Suprapubic skin (tissue), 4 donors: ENCODE data around the gene MYORG. TPM values are rescaled to one million over a fixed set of nuclear protein-coding genes. Genes with fewer than 3 reads are reported as not detected.
"Not testable (repeated sequence)": the region's sequence is repeated elsewhere in the genome, so short reads cannot be mapped to it uniquely, and the experiment has no call there.

Source experiments
- DNase-seq, 2 donors: peaks; one replicate each; pipeline ENCODE4 v3.0.0-alpha.2; 2019; ENCODE audit warnings: low spot score in 2 of 2
- H3K27ac ChIP-seq: fragments of 200-600 bp; sonication (generic); one replicate; pipeline ENCODE4 v1.5.1; 2019
- H3K27me3 ChIP-seq: fragments of 200-600 bp; sonication (generic); one replicate; pipeline ENCODE4 v1.5.1; 2019
- H3K36me3 ChIP-seq: fragments of 200-600 bp; sonication (generic); one replicate; pipeline ENCODE4 v1.5.1; 2019
- H3K4me1 ChIP-seq: fragments of 200-600 bp; sonication (generic); one replicate; pipeline ENCODE4 v1.5.1; 2019
- H3K4me3 ChIP-seq: fragments of 200-600 bp; sonication (generic); one replicate; pipeline ENCODE4 v1.5.1; 2019; ENCODE audit warnings: mild to moderate bottlenecking
- H3K9me3 ChIP-seq: fragments of 200-600 bp; sonication (generic); one replicate; pipeline ENCODE4 v1.5.1; 2019
- EP300 ChIP-seq: sonication (generic); formaldehyde crosslinking; IDR thresholded peaks from one replicate; pipeline ENCODE4 v1.6.1; 2017; ENCODE audit warnings: antibody characterized with exemption
- POLR2A ChIP-seq, 2 donors: fragments of 450-650 bp; IDR thresholded peaks; one replicate each; pipeline ENCODE4 v1.6.1; 2017; ENCODE audit warnings: antibody characterized with exemption in 2 of 2, mild to moderate bottlenecking in 2 of 2, moderate library complexity in 2 of 2
- POLR2AphosphoS5 ChIP-seq, 3 donors: sonication (generic); formaldehyde crosslinking; IDR thresholded peaks; one replicate each; pipeline ENCODE4 v1.6.1; 2017; ENCODE audit warnings: antibody characterized with exemption in 3 of 3
- WGBS: methylation state at CpG from one replicate; pipeline ENCODE4 v1.1.5; 2018; 5-methylcytosine and 5-hydroxymethylcytosine counted together
- total RNA-seq, 4 donors: library from RNA; depleted of rRNA; stranded (reverse); fragments of >200 nt; gene quantifications; one replicate each; pipeline ENCODE4 v1.1.0, GENCODE V29; 2016
- TF ChIP-seq, protein P1 (sequence below), 2 donors: fragments of 200-600 bp in 1 of 2; fragments of 450-650 bp in 1 of 2; sonication (generic) in 1 of 2; IDR thresholded peaks; one replicate each; pipeline ENCODE4 v1.5.1; 2016 to 2019; ENCODE audit warnings: antibody characterized with exemption in 2 of 2, mild to moderate bottlenecking in 1 of 2, moderate library complexity in 1 of 2

Gene MYORG
- total RNA-seq, 4 donors from 2014 or later, result 5.7 to 8.8 (median 7.3) TPM

DNA sequence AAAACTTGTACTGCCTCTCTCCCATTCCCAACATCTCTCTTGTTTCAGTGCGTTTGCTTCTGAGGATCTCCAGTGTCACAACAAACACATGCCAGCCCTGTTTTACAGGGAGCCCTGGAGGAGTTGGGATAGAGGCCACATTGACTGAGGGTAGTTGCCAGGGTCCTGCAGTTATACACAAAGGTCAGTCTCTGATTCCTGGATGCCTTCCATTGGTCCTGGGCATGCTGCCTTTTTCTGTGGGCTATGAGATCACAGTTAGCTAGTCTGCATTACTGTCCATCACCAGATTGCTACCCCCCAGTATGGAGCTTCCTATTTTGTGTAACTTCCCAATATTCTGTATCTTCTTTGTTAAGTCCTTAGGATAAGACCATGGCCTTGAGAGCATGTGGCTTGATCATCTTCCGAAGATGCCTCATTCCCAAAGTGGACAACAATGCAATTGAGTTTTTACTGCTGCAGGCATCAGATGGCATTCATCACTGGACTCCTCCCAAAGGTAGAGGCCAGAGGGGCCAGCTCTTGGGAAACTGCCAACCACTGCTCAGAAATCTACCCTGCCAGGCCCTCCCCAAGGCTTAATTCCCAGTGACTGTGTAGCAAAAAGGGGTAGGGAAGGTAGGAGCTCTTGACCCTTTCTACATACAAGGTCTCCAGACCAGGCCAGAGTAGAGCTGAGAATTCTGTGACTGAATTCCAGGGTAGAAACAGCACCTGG is 37.9 kb downstream of the MYORG start:
- H3K4me3 ChIP-seq, result no peak overlapping the region
- no peak overlapping the region for H3K27ac ChIP-seq
- H3K27me3 ChIP-seq, result no peaks in the 10 kb centered on the region
- H3K4me1 ChIP-seq, result peaks cover 15% of the 10 kb centered on the region
- H3K9me3 ChIP-seq, result no peaks in the 10 kb centered on the region
- no peak for TF ChIP-seq POLR2AphosphoS5 (IDR thresholded peaks at IDR 0.05)
- TF ChIP-seq, protein P1, sequence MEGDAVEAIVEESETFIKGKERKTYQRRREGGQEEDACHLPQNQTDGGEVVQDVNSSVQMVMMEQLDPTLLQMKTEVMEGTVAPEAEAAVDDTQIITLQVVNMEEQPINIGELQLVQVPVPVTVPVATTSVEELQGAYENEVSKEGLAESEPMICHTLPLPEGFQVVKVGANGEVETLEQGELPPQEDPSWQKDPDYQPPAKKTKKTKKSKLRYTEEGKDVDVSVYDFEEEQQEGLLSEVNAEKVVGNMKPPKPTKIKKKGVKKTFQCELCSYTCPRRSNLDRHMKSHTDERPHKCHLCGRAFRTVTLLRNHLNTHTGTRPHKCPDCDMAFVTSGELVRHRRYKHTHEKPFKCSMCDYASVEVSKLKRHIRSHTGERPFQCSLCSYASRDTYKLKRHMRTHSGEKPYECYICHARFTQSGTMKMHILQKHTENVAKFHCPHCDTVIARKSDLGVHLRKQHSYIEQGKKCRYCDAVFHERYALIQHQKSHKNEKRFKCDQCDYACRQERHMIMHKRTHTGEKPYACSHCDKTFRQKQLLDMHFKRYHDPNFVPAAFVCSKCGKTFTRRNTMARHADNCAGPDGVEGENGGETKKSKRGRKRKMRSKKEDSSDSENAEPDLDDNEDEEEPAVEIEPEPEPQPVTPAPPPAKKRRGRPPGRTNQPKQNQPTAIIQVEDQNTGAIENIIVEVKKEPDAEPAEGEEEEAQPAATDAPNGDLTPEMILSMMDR (IDR thresholded peaks at IDR 0.05), result no peak
- no peak for TF ChIP-seq EP300
- TF ChIP-seq POLR2A (IDR thresholded peaks at IDR 0.05), result no peak
- no peak for DNase-seq
- peaks cover 46% of the 10 kb centered on the region for H3K36me3 ChIP-seq
- 85% methylated on average over 2 of the region's 2 CpGs for WGBS

DNA sequence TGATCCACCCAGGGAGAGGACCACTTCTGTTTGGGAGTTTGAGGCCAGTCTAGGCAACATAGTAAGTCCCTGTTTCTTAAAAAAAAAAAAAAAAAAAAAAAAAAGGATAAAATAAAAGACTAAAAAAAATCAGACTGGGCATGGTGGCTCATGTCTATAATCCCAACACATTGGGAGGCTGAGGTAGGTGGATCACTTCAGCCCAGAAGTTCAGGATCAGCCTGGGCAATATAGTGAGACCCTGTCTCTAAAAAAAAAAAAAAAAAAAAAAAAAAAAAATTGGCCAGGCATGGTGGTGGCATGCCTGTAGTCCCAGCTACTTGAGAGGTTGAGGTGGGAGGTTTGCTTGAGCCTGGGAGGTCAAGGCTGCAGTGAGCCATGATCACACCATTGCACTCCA is 38.6 kb downstream of the MYORG start:
- DNase-seq, H3K4me3 ChIP-seq, H3K27me3 ChIP-seq, H3K9me3 ChIP-seq, H3K27ac ChIP-seq: not testable (repeated sequence)
- Histone ChIP-seq H3K36me3 (peaks cover 39% of the 10 kb centered on the region), H3K4me1 (peaks cover 15% of the 10 kb centered on the region)

- TF ChIP-seq EP300, result no peak
- TF ChIP-seq POLR2AphosphoS5 (IDR thresholded peaks at IDR 0.05), result no peak
- TF ChIP-seq POLR2A (IDR thresholded peaks at IDR 0.05), result no peak
- TF ChIP-seq, protein P1 (IDR thresholded peaks at IDR 0.05), result no peak
- no peak overlapping the region for H3K4me3 ChIP-seq
- 95% methylated on average over 2 of the region's 2 CpGs for WGBS
- H3K27ac ChIP-seq, result no peak overlapping the region
- no peaks in the 10 kb centered on the region for H3K27me3 ChIP-seq
- no peaks in the 10 kb centered on the region for H3K9me3 ChIP-seq
- peaks cover 33% of the 10 kb centered on the region for H3K36me3 ChIP-seq
- peaks cover 9% of the 10 kb centered on the region for H3K4me1 ChIP-seq
- no peak for DNase-seq
These were observed 39.3 kb downstream of the MYORG start for GRCh38 chr9:34337403-34337802.

GRCh38 chr9:34335376-34335775 is 41.3 kb downstream of the MYORG start:
- no peak overlapping the region for H3K4me3 ChIP-seq
- peaks cover 18% of the 10 kb centered on the region for H3K36me3 ChIP-seq
- no peaks in the 10 kb centered on the region for H3K27me3 ChIP-seq
- peaks cover 11% of the 10 kb centered on the region for H3K4me1 ChIP-seq
- H3K27ac ChIP-seq, result no peak overlapping the region
- DNase-seq, result no peak
- TF ChIP-seq POLR2A (IDR thresholded peaks at IDR 0.05) (no peak), EP300 (no peak), POLR2AphosphoS5 (IDR thresholded peaks at IDR 0.05) (no peak)
- TF ChIP-seq, protein P1 (IDR thresholded peaks at IDR 0.05), result no peak
- H3K9me3 ChIP-seq, result no peaks in the 10 kb centered on the region
- WGBS, result 67% methylated on average over 4 of the region's 4 CpGs

- H3K27me3 ChIP-seq, result no peaks in the 10 kb centered on the region
- DNase-seq, result no peak
- peaks cover 14% of the 10 kb centered on the region for H3K36me3 ChIP-seq
- H3K27ac ChIP-seq, result no peak overlapping the region
- H3K9me3 ChIP-seq, result no peaks in the 10 kb centered on the region
- whole genome bisulfite sequencing, result 73% methylated on average over 2 of the region's 2 CpGs
- H3K4me3 ChIP-seq, result no peak overlapping the region
- no peak for TF ChIP-seq POLR2A (IDR thresholded peaks at IDR 0.05)
- TF ChIP-seq EP300, result no peak
- no peak for TF ChIP-seq POLR2AphosphoS5 (IDR thresholded peaks at IDR 0.05)
- TF ChIP-seq, protein P1 (IDR thresholded peaks at IDR 0.05), result no peak
- H3K4me1 ChIP-seq, result peaks cover 16% of the 10 kb centered on the region
These were observed 41.8 kb downstream of the MYORG start for GRCh38 chr9:34334916-34335315.
